Mucosa of rectum (tissue), 2 donors: Measurements from ENCODE around the gene EDN1.

ENCODE experiments used
- H3K27ac ChIP-seq, 2 donors: one replicate each; pipeline ENCODE4 v1.7.0; 2013; ENCODE audit warnings: inconsistent platforms in 2 of 2, low read depth in 2 of 2, low read length in 2 of 2
- H3K27me3 ChIP-seq, 2 donors: one replicate each; pipeline ENCODE4 v1.7.0; 2013; ENCODE audit warnings: low read length in 2 of 2; ENCODE audit not compliant: control insufficient read depth in 2 of 2, insufficient read depth in 2 of 2
- H3K36me3 ChIP-seq, 2 donors: one replicate each; pipeline ENCODE4 v1.7.0; 2013; ENCODE audit warnings: low read length in 2 of 2; ENCODE audit not compliant: control insufficient read depth in 2 of 2, insufficient read depth in 2 of 2
- H3K4me1 ChIP-seq, 2 donors: one replicate each; pipeline ENCODE4 v1.7.0; 2013; ENCODE audit warnings: low read length in 2 of 2, mild to moderate bottlenecking in 1 of 2; ENCODE audit not compliant: control insufficient read depth in 2 of 2, insufficient read depth in 2 of 2
- H3K4me3 ChIP-seq, 2 donors: one replicate each; pipeline ENCODE4 v1.7.0; 2013; ENCODE audit warnings: low read length in 2 of 2
- H3K9ac ChIP-seq, 2 donors: one replicate each; pipeline ENCODE4 v1.7.0; 2013; ENCODE audit warnings: low read length in 2 of 2, low read depth in 1 of 2, mild to moderate bottlenecking in 1 of 2
- H3K9me3 ChIP-seq, 2 donors: one replicate each; pipeline ENCODE4 v1.7.0; 2013; ENCODE audit warnings: low read length in 2 of 2; ENCODE audit not compliant: control insufficient read depth in 2 of 2
- donor health status: healthy.
- donor health status: Normal muscosa, but diverticular disease.

EDN1 gene

GRCh38 chr6:12269110-12269509 is 21.1 kb upstream of the EDN1 start:
- Histone ChIP-seq H3K4me1 (no peaks in the 10 kb centered on the region), H3K27ac (no peak overlapping the region), H3K27me3 (no peaks in the 10 kb centered on the region), H3K4me3 (no peak overlapping the region), H3K9ac (no peak overlapping the region), H3K36me3 (no peaks in the 10 kb centered on the region), H3K9me3 (peaks cover 0 to 6% of the 10 kb centered on the region in 2 donors)

GRCh38 chr6:12270551-12271230 is 19.5 kb upstream of the EDN1 start:
- H3K4me3 ChIP-seq = no peak overlapping the region
- no peaks in the 10 kb centered on the region for H3K27me3 ChIP-seq
- no peaks in the 10 kb centered on the region for H3K4me1 ChIP-seq
- no peak overlapping the region for H3K27ac ChIP-seq
- H3K36me3 ChIP-seq = no peaks in the 10 kb centered on the region
- H3K9me3 ChIP-seq = peaks cover 0 to 6% of the 10 kb centered on the region in 2 donors
- H3K9ac ChIP-seq = no peak overlapping the region

GRCh38 chr6:12271594-12271993 is 18.6 kb upstream of the EDN1 start:
- no peak overlapping the region for H3K27ac ChIP-seq
- peaks cover 0 to 5% of the 10 kb centered on the region in 2 donors for H3K4me1 ChIP-seq
- H3K9ac ChIP-seq = no peak overlapping the region
- no peaks in the 10 kb centered on the region for H3K27me3 ChIP-seq
- peaks cover 0 to 6% of the 10 kb centered on the region in 2 donors for H3K9me3 ChIP-seq
- no peaks in the 10 kb centered on the region for H3K36me3 ChIP-seq
- no peak overlapping the region for H3K4me3 ChIP-seq

- H3K9me3 ChIP-seq = peaks cover 0 to 6% of the 10 kb centered on the region in 2 donors
- H3K4me1 ChIP-seq = peaks cover 0 to 7% of the 10 kb centered on the region in 2 donors
- H3K36me3 ChIP-seq = no peaks in the 10 kb centered on the region
- no peak overlapping the region for H3K4me3 ChIP-seq
- no peaks in the 10 kb centered on the region for H3K27me3 ChIP-seq
- H3K27ac ChIP-seq = no peak overlapping the region
- no peak overlapping the region for H3K9ac ChIP-seq
These were observed 18.2 kb upstream of the EDN1 start for GRCh38 chr6:12271997-12272396.

GRCh38 chr6:12275107-12275506 is 15.1 kb upstream of the EDN1 start:
- Histone ChIP-seq H3K27me3 (no peaks in the 10 kb centered on the region), H3K4me3 (no peak overlapping the region), H3K4me1 (peaks cover 3 to 16% of the 10 kb centered on the region in 2 donors), H3K9me3 (peaks cover 0 to 6% of the 10 kb centered on the region in 2 donors), H3K36me3 (no peaks in the 10 kb centered on the region), H3K9ac (no peak overlapping the region), H3K27ac (no peak overlapping the region)

- Histone ChIP-seq H3K4me3 (no peak overlapping the region), H3K9me3 (no peaks in the 10 kb centered on the region), H3K4me1 (peaks cover 3 to 16% of the 10 kb centered on the region in 2 donors), H3K9ac (no peak overlapping the region), H3K36me3 (no peaks in the 10 kb centered on the region), H3K27ac (no peak overlapping the region), H3K27me3 (no peaks in the 10 kb centered on the region)
These were observed 13.2 kb upstream of the EDN1 start for GRCh38 chr6:12276930-12277315.

GRCh38 chr6:12277386-12277785 is 12.8 kb upstream of the EDN1 start:
- Histone ChIP-seq H3K4me3 (no peak overlapping the region), H3K9ac (no peak overlapping the region), H3K4me1 (peaks cover 3 to 16% of the 10 kb centered on the region in 2 donors), H3K9me3 (no peaks in the 10 kb centered on the region), H3K27me3 (no peaks in the 10 kb centered on the region), H3K27ac (no peak overlapping the region), H3K36me3 (no peaks in the 10 kb centered on the region)

GRCh38 chr6:12278915-12279314 is 11.2 kb upstream of the EDN1 start:
- H3K36me3 ChIP-seq = no peaks in the 10 kb centered on the region
- no peak overlapping the region for H3K9ac ChIP-seq
- no peaks in the 10 kb centered on the region for H3K27me3 ChIP-seq
- no peaks in the 10 kb centered on the region for H3K9me3 ChIP-seq
- H3K4me1 ChIP-seq = peaks cover 3 to 16% of the 10 kb centered on the region in 2 donors
- H3K4me3 ChIP-seq = no peak overlapping the region
- no peak overlapping the region for H3K27ac ChIP-seq

GRCh38 chr6:12279322-12280091 is 10.7 kb upstream of the EDN1 start:
- peaks cover 3 to 16% of the 10 kb centered on the region in 2 donors for H3K4me1 ChIP-seq
- no peak overlapping the region for H3K27ac ChIP-seq

GRCh38 chr6:12280458-12280857 is 9.7 kb upstream of the EDN1 start:
- Histone ChIP-seq H3K9ac (no peak overlapping the region), H3K27me3 (no peaks in the 10 kb centered on the region), H3K4me1 (peaks cover 3 to 16% of the 10 kb centered on the region in 2 donors), H3K27ac (no peak overlapping the region), H3K9me3 (no peaks in the 10 kb centered on the region), H3K36me3 (no peaks in the 10 kb centered on the region), H3K4me3 (no peak overlapping the region)

More at GRCh38 chr6:12279322-12280091, 10.7 kb upstream of the EDN1 start:
- H3K9me3 ChIP-seq = no peaks in the 10 kb centered on the region
- H3K9ac ChIP-seq = no peak overlapping the region
- peak overlapping the region in 1 of 2 donors; percentile 10 for H3K4me3 ChIP-seq
- H3K27me3 ChIP-seq = no peaks in the 10 kb centered on the region
- H3K36me3 ChIP-seq = no peaks in the 10 kb centered on the region
